Spleen (tissue), 7 donors: ENCODE results near the gene TMEM205.

ENCODE experiments used
- POLR2AphosphoS5 ChIP-seq, 3 donors: sonication (generic); formaldehyde crosslinking; IDR thresholded peaks; one replicate each; pipeline ENCODE4 v1.5.1; 2017; ENCODE audit warnings: antibody characterized with exemption in 3 of 3
- TF ChIP-seq, protein P1 (sequence below), 11 experiments: fragments of 200-600 bp in 7 of 11; fragments of 450-650 bp in 4 of 11; sonication (generic) in 4 of 11; IDR thresholded peaks in 8 of 11; conservative IDR thresholded peaks in 3 of 11; 1 replicate in 7 of 11; 2 replicates in 4 of 11; pipeline versions ENCODE4 v1.4.0 to v1.8.0; 2016 to 2021; ENCODE audit warnings: antibody characterized with exemption in 11 of 11, inconsistent platforms in 4 of 11, mild to moderate bottlenecking in 1 of 11
- donor health status: DM: no; HTN: no; CAD: no; lungs with moderate emphysema.
- donor health status: DM: no; HTN: no; CAD: no.
- donor health status: DM: no; HTN: no; CAD: no.

DNA sequence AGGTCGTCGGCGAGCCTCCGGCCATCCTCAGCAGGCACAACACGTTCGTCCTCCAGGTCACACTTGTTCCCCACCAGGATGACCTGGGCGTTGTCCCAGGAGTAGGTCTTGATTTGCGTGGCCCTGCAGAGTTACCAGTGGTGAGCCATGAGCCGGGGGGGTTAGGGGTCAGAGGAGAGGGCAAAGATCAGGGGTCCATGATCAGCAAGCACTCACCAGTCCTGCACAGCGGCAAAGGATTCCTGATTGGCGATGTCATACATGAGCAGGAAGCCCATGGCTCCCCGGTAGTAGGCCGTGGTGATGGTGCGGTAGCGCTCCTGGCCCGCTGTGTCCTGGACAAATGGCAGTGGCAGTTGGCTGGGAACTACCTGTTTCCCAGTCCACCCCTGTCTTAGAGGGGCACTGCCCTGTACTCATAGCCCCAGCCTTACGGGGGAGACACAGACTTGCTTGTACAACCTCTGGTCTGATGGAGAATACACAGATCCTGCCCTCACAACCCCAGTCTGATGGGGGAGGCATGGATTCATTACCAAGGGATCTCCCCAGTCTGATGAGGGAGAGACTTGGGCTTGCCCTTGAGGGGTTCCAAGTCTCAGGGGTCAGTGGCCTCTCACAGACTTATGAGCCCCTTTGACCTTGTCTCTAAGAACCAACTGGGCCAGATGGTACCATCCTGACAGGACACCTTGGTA lies 10.5 kb downstream of the TMEM205 start:
- no peak for TF ChIP-seq POLR2AphosphoS5 (IDR thresholded peaks at IDR 0.05)
- TF ChIP-seq, protein P1, sequence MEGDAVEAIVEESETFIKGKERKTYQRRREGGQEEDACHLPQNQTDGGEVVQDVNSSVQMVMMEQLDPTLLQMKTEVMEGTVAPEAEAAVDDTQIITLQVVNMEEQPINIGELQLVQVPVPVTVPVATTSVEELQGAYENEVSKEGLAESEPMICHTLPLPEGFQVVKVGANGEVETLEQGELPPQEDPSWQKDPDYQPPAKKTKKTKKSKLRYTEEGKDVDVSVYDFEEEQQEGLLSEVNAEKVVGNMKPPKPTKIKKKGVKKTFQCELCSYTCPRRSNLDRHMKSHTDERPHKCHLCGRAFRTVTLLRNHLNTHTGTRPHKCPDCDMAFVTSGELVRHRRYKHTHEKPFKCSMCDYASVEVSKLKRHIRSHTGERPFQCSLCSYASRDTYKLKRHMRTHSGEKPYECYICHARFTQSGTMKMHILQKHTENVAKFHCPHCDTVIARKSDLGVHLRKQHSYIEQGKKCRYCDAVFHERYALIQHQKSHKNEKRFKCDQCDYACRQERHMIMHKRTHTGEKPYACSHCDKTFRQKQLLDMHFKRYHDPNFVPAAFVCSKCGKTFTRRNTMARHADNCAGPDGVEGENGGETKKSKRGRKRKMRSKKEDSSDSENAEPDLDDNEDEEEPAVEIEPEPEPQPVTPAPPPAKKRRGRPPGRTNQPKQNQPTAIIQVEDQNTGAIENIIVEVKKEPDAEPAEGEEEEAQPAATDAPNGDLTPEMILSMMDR (IDR thresholded peaks at IDR 0.05 in 8 of 11, conservative IDR thresholded peaks at IDR 0.05 in 3 of 11), result no peak
